GM18507 (cell line): ENCODE measurements around the gene VAMP4.

Experiments used
- DNase-seq: peaks from one replicate; pipeline ENCODE4 v3.0.0; 2011; ENCODE audit warnings: low read depth; ENCODE audit not compliant: insufficient read length; ENCODE audit errors: extremely low spot score
- FAIRE-seq: peaks from 2 replicates; lab custom pipeline; 2011; peaks lifted over from hg19 to GRCh38; lab: Jason Lieb, UNC

VAMP4 gene

GRCh38 chr1:171655746-171656116 lies 86.1 kb downstream of the VAMP4 start:
- DNase-seq = no peak
- FAIRE-seq = no peak

- FAIRE-seq = peak; percentile 64
- peak; percentile 44 for DNase-seq
Measured at GRCh38 chr1:171654942-171655745, 86.7 kb downstream of the VAMP4 start.

- DNase-seq (no peak), FAIRE-seq (no peak)
Measured at GRCh38 chr1:171654201-171654941, 87.5 kb downstream of the VAMP4 start.

- no peak for DNase-seq
- FAIRE-seq = no peak
Measured at GRCh38 chr1:171653796-171654195, 88.1 kb downstream of the VAMP4 start.

- no peak for FAIRE-seq
- DNase-seq = no peak
Measured at GRCh38 chr1:171652234-171652822, 89.5 kb downstream of the VAMP4 start, which contains the start of gene MYOC. MYOC (minus strand) TSS chr1:171652688; CDS start chr1:171652611, 77 bp downstream.
